Gastroesophageal sphincter (tissue), 3 donors: ENCODE measurements around the gene MED23.

ENCODE experiments used
- EP300 ChIP-seq: sonication (generic); formaldehyde crosslinking; IDR thresholded peaks from one replicate; pipeline ENCODE4 v1.6.1; 2017; ENCODE audit warnings: antibody characterized with exemption, mild to moderate bottlenecking
- POLR2A ChIP-seq, 2 donors: fragments of 450-650 bp; IDR thresholded peaks; one replicate each; pipeline ENCODE4 v1.6.1; 2017; ENCODE audit warnings: antibody characterized with exemption in 2 of 2, mild to moderate bottlenecking in 2 of 2, moderate library complexity in 1 of 2
- TF ChIP-seq, protein P1 (sequence below), 4 experiments: fragments of 200-600 bp in 2 of 4; fragments of 450-650 bp in 2 of 4; sonication (generic) in 1 of 4; IDR thresholded peaks; one replicate each; pipeline ENCODE4 v1.5.1; 2017 to 2019; ENCODE audit warnings: antibody characterized with exemption in 4 of 4, mild to moderate bottlenecking in 2 of 4, moderate library complexity in 2 of 4

- TF ChIP-seq, protein P1, sequence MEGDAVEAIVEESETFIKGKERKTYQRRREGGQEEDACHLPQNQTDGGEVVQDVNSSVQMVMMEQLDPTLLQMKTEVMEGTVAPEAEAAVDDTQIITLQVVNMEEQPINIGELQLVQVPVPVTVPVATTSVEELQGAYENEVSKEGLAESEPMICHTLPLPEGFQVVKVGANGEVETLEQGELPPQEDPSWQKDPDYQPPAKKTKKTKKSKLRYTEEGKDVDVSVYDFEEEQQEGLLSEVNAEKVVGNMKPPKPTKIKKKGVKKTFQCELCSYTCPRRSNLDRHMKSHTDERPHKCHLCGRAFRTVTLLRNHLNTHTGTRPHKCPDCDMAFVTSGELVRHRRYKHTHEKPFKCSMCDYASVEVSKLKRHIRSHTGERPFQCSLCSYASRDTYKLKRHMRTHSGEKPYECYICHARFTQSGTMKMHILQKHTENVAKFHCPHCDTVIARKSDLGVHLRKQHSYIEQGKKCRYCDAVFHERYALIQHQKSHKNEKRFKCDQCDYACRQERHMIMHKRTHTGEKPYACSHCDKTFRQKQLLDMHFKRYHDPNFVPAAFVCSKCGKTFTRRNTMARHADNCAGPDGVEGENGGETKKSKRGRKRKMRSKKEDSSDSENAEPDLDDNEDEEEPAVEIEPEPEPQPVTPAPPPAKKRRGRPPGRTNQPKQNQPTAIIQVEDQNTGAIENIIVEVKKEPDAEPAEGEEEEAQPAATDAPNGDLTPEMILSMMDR (IDR thresholded peaks at IDR 0.05): no peak
- TF ChIP-seq POLR2A (IDR thresholded peaks at IDR 0.05) (no peak), EP300 (no peak)
Measured at GRCh38 chr6:131636880-131637792, 9.1 kb upstream of the MED23 start, which contains the start of gene ENPP3.
